ENCODE data around the gene GHDC.
"Not testable (repeated sequence)": the region's sequence is repeated elsewhere in the genome, so short reads cannot be mapped to it uniquely, and the experiment has no call there.

Gene GHDC

DNA sequence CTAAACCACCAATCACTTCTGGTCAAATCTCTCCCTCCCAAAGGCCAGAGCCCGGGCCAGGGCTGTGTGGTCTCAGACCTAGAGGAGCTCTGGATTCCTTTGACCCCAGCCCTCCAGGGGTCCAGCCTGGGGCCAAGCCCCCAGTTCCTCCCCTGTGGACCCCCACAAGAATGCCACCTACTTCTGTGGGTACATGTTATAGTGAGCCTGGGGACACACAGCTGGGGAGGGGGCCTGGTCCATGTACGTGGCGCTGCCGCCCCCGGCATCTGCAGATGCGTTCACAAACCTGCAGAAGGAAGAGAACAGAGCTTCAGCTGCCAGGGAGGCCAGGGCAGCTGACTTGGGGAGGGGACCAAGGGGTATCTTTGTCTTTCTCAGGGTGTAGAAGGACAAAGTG is 7.9 kb upstream of the GHDC start:
- DNase-seq = no peak

DNA sequence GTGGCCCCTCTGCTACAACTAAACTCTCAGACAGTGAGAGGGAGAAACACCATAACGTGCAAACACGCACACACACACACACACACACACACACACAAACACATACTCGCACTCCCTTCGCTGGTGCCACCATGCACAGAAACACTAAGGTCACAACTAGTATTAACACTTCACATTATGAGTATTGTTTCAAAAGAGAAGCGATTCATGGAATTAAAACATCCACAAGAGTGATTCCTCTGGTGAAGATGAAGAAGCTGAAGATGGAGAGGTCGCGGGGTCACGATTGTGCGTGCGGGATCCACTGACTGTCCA is 7.1 kb upstream of the GHDC start:
- no peak for DNase-seq

DNA sequence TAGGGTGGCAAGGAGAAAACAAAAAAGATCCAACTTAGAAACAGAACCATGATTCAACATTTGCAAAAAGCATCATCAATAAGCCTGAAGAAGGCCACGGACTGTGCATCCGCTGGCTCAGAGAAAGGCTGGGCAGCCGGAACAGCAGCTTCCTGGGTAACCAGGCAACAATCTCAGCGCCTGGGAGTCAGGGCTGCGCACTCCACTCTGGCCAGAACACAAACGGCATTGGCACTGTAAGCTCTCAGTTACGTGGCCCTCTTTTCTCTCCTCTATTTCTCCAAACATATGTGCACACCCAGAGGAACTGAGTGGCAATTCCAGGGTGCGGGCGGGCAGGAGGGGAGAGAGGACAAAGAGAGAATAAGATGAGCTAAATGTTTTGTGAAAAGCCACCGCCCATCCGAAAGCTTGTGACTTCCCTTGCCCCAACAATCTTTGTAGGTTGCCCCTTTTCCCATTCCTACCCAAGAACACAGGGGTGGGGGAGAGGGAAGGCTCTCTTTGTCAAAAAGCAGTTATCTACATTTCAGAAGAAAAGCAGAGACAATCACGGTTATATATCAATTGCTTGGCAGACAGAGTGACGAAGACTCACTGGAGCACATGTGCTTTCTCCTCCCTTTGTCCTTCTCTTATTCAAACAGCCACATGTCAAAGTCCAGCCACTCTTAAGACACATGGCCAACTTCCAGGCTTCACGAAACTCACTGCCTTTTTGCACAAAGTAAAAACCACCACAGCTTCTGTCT is 6.6 kb upstream of the GHDC start:
- DNase-seq = no peak

DNA sequence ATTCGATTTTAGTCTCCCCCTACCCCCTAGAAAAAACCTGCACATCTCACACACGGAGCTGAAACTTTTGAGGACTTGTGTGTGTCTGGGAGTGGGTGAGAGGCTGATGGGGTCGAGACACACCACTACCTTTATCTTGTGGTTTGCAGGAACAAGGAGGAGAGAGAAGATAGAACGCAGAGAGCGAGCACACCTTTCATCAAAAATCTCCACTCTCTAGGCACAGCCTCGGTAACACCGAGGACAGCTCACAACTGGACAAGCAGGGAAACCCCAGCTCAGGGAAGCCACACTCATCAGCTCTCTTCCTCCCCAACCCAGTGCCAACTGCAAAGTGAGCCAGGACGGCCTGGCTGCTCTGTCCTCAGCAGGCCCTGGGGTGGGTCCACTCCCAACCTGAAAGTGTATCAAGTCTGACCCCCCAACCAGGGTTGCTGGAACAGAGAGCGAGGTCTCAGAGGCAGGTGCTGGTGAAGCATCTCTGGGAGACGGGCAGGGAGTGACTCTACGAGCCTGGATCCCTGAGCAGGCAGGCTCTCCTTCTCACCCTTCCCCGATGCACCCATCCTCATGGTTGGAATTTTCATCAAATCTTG is 5.2 kb upstream of the GHDC start:
- no peak for DNase-seq

DNA sequence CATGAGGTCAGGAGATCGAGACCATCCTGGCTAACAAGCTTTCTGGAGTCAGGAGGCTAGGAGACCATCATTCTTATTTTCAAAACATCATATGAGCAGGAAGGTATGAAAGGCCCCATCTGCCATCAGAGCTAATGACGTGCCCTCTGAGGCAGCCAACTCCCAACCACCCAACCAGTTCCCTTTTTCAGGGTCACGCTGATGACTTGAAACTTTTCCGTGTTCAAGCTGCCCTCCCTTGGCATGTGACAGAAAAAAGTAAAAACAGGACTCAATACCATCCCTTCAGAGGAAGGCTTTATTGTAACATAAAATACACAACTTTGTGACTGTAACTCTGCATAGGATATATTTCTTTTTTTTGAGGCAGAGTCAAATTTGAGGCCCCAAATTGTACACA is 4.6 kb upstream of the GHDC start:
- no peak for DNase-seq

DNA sequence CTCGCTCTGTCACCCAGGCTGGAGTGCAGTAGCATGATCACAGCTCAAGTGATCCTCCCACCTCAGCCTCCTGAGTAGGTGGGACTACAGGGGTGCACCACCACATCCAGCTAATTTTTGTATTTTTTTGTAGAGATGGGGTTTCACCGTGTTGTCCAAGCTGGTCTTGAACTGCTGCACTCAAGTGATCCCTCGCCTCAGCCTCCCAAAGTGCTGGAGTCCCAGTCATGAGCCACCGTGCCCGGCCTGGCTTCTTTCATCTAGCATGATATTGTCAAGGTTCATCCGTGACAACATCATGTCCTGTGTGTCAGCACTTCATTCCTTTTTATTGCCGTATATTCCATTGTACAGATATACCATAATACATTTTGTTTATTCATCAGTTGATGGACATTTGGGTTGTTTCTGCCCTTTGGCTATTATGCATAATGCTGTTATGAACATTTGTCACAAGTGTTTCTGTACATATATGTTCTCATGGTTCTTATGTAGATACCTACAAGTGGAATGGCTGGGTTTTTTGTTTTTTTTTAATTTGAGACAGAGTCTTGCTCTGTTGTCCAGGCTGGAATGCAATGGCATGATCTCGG is 3.4 kb upstream of the GHDC start:
- no peak for DNase-seq

DNA sequence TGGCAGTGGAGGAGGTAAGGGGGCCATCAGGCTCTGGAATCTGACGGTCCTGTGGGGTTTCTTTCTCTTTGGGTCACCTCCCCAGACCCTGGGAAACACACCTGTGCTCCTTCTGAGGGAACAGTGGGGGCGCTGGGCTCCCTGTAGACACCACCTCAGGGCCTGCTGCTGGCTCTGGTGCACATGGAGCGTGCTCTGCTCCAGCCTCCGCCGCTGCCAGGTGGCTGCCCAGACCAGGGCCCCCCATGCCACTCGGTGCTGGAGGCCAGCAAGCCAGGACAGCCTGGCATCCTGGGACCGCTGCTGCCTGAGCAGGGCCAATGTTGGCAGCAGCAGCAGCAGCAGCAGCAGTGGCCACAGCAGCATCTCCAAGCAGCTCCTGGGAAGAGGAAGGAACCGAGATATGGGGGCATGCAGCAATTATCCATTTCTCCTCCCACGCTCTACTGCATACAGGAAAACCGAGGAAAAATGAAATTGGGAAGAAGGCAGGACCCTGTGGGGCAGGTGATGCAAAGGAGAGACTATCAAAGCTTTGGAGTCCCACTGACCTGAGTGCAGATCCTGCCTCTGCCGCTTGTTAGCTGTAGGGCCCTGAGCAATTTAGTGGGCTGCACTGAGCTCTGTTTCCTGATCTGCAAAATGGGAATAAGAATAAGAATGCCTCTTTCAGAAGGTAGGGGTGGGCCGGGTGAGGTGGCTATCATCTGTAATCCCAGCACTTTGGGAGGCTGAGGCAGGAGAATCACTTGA is 902 bp downstream of the GHDC start:
- no peak for DNase-seq

DNA sequence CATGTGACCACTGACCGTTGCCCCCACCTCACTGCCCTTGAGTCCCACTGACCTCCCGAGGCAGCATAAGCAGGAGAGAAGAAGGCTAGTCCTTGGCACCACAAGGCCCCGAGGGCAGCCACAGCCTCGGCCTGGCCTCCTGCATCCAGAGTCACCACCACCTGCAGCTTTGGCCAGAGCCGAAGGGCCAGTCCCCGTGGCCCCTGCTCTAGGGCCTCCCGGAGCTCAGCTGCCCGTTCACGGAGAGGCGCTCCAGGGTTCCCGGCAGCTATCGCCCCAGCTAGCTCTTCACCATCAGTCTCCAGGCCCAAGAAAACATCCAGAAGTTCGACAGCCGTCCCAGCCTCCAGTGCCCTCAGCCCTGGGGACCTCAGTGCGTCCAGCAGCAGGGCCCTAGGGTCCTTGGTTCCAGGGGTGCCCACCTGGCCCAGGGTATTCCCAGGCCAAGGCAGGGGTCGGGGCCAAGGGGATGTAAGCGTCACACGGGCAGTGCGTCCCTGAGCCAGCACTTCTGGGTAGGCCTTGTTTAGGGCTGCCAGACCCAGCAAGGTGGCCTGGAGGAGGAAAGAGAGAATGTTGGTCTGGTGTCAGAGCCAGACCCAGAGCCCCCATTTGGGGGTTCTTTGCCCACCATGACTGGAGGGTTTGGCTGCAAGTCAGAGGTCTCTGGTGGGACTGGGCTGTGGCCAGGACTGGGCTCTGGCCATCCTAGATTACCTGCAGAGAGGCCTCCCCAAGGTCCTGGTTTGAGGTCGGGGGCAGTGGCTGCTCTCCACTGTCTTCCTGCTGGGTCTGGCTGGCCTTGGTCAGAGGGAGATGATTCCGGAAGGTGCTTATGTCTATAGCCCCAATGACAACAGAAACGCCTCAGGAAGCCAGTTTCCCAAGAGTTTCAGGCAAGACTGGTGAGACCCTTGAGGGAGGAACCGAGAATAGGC is 1.8 kb downstream of the GHDC start:
- no peak for DNase-seq

DNA sequence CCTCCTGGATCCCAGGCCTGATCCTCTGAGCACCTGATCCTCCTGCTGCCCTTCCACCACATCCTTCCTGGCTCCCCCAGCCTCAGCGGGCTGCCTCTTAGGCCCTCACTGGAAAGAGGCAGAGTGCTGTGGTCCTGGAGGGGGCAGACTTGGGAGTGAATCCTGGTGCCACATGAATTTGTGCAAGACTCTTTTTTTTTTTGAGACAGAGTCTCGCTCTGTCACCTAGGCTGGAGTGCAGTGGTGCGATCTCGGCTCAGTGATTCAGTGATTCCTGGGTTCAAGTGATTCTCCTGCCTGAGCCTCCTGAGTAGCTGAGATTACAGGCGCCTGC is 3.1 kb downstream of the GHDC start:
- no peak for DNase-seq

DNA sequence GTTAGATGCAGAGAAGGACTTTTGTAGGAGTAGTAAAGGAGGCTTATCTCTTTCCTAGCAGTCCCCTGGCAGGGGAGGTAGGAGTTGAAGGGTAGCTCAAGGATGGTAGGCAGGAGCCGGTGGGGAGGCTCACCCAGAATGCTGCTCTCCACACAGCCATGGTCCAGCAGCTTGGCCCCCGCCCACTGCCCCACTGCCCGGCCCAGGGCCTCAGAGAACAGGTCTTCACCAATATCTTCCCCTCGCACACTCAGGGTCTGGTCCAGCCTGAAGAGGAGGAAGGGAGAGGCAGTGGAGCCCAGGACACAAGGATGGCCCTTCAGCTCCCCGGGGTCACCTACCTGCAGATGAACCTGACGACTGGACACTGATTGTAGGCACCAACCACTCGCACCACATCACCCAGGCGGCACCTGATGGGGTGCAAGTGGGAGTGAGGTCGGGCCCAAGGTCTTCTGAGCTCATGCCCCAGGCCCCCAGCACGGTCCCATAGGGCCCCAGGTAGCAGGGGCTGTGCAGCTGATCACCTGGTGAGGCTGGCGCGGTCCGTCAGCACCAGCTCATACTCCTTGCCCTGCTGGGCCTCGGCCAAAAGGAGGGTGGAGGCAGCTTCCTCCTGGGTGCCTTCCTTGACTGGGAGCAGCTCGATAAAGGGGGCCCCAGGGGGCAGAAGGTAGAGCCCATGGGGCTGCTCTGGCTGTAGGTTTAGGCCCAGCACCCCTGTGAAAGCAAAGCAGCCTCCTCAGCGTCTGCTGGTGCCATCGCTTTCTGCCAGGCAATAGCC is 3.6 kb downstream of the GHDC start:
- no peak for DNase-seq

DNA sequence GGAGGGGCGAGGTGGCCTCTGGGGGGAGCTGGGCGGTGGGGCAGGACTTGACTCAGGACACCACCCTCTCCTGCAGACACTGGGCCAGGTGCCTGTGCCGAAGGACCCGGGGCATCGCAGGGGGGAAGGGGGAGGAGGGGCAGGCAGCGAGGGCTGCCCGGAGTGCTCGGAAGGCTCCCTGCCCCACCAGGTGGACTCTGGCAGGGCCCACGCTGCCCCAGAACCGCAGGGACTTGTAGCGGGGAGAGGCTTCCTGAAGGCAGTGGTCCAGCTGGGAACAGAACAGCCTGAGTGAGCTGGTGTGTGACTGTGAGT is 4.7 kb downstream of the GHDC start:
- DNase-seq = no peak

DNA sequence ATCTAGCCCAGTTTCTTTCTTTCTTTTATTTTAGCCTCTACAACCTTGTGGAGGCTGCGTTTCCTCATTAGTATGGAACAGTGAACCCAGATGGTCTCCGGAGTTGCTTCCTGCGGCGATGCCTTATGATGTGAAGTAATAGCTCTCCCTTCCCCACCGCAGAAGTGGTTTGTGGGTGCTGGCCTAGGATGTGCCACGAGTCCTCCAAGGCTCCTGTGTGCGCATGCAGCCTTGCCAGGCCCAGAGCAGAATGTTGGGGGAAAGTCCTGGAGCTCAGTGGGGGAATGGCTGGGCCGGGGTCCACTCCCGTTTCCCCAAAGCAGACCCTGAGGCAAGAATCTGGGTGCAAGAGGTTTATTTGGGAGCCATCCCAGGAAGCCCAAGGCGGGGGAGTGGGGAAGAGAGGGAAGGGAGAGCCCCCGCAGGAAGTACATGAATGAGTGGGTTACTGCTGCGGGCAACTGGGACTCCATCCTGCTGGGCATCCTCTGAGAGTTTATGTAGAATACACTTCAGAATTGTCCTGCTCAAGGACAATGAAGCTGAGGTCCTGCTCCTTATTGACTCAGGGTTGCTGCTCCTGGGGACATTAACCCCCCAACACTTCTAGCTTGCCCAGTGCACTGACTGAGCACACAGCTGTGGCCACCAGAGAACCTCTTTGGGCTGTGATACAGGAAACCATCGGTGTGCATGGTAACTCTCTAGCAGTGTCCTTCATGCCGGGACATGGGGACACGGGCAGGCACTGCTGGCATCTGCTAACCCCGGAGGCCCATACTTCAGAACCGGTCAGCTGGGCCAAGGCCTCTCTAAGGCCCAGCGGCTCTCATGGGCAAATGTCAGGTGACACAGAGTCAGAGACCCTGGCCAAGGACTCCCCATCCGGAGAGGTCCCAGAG is 5.3 kb downstream of the GHDC start:
- DNase-seq = no peak

DNA sequence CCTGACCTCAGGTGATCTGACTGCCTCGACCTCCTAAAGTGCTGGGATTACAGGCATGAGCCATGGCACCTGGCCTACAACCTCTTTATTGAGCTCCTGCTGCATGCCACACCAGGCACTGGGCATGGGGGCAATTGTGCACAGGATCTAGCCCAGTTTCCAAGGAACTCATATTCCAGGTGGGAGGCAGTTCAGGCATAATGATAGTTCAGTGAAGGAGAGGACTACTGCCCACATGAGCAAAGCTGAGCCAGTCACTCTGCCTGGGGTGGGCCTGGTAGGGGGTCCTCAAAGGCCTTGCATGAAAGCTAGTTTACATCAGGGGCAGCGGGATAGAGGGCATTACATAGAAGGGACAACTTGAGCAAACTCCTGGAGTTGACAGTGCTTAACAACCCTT is 6.5 kb downstream of the GHDC start:
- no peak for DNase-seq

DNA sequence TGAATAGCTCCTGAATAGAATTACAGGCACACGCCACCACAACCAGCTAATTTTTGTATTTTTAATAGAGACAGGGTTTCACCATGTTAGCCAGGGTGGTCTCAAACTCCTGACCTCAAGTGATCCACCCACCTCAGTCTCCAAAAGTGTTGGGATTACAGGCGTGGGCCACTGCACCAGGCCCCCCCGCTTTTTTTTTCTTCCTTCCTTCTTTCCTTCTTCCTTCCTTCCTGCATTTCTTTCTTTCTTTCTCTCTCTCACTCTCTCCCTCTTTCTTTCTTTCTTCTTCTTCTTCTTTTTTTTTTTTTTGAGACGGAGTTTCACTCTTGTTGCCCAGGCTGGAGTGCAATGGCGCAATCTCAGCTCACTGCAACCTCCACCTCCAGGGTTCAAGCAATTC is 8.1 kb downstream of the GHDC start:
- not testable (repeated sequence) for DNase-seq

DNA sequence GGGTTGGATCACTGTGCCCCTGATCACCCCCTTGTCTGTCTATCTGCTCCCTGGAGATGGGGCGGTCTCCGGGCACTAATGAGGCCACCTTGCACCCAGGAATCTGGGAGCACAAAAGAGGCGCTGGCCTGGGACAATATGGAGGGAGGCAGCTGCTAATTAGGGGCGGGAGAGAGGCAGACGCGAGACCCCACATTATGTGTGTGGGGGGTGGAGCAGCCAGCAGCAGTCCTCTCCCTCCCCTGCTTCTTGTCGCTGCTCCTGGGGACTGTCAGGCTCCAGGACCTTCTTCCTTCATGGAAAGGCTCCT is 8.7 kb downstream of the GHDC start:
- no peak for DNase-seq

DNA sequence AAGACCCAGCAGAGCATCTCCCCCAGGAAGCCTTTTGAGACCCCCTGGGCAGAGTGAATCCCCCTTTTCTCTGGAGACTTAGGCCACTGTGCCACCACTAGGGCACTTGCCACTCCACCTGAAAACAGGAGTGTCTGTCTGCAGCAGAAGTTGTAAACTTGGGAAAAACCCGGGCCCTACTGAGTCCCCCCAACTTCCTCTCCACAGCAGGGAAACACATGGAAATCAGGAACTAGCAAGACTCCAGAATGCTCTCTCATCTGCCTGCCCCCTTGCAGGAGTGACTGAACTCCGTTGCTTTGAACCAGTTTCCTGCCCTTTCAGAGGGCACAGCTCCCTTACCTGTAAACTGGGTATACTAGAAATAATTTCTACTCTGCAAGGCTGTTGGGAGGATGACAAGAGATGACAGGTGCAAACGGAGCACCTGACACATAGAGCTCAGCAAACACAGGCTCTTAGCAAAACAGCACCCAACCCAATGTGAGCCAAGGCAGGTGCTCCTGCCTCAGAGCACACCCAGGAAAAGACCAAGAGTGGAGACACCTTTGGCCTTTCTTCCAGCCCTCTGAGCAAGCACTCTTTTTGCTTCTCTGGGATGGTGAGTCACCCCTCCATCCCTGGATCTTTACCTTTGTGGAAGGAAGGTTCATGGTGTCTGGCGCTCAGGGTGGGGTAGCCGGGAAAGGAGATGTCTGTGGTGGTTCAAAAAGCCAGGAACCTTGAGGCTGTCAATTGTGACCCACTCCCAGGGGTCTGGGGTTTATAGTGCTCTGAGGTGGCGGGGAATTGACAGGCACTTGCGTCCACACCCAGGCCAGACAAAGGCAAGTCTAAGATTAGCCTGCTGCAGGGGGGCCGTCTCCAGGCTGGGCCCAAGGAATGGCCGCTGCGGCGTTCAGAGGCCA is 9.3 kb downstream of the GHDC start, which contains the start of gene HCRT:
TSS of gene HCRT (minus strand) at position 740 of the 908 bp plus-strand sequence. CDS start at position 653, 87 bp downstream.
- DNase-seq = no peak

DNA sequence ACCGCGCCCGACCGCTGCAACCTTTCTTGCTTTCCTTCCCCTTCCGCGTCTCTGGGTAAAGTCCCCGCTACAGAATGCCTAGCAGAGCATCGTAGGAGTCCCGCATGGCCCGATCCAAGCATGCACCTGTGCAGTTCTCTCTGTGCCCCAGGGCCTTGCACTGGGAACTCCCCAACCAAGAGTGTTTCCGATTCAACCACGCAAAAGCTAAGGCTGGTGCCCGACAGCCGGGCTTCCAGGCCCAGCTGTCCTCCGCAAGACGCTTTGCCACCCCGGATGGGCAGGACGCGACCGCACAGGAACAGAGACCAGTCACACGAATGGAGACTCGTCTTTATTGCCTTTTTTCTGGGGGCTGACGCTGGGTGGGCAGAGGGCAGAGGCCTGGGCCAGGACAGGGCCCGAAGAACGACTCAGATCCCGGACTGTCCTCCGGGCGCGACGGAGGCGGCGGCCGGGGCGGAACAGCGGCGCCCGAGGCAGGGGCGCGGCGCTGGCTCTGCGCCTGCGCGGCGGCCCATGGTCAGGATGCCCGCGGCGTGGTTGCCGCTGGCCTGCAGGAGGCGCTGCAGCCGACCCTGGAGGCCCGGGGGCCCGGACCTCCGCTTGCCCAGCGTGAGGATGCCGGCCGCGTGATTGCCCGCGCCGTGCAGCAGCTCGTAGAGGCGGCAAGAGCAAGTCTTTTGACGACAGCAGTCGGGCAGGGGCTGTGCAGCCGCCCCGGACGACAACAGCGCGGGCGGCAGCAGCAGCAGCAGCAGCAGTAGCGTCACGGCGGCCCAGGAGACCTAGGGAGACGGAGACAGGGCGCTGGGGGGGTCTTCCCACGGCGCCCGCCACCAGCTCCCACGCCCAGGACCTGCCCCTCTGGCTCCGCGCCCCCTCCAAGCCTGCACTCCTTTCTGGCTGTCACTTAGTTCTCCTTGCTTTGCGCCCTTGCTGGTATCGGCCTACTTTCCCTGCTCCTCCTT is 10.3 kb downstream of the GHDC start:
- DNase-seq = peak; percentile 95

DNA sequence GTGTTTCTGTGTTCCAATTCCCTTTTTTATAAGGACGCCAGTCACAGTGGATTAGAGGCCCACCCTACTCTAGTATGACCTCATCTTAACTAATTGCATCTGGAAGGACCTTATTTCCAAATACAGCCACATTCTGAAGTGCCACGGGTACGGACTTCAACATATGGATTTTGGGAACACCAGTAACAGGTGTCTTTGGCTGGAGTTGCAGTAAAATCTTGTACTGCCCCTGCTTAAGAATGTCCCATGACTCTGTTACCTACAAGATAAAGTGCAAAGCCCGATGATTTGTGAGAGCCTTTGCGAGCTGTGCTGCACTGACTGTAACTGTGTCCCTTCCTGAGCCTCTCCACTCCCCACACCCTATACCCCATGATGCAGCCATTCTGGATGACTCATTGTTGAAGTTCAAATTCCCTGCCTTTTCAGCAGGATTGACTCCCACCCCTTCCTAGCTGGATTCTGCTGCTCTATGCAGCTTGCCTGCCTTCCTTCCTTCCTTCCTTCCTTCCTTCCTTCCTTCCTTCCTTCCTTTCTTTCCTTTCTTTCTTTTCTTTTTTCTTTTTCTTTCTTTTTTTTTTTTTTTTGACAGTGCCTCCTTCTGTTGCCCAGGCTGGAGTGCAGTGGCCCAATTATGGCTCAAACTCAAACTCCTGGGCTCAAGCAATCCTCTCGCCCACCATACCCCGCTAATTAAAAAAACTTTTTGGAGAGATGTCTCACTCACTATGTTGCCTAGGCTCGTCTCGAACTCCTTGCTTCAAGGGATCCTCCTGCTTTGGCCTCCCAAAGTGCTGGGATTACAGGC is 11.2 kb downstream of the GHDC start:
- DNase-seq = no peak
